Ascending aorta (tissue), 2 donors: ENCODE results near the gene MLANA. TPM values are rescaled to one million over a fixed set of nuclear protein-coding genes. Genes with fewer than 3 reads are reported as not detected.

ENCODE experiments used
- DNase-seq, 2 donors: peaks; one replicate each; pipeline ENCODE4 v3.0.0-alpha.2; 2019; ENCODE audit warnings: low spot score in 2 of 2
- H3K27ac ChIP-seq, 2 donors: fragments of 200-600 bp; sonication (generic); one replicate each; pipeline ENCODE4 v1.5.1; 2016 to 2017; ENCODE audit warnings: mild to moderate bottlenecking in 1 of 2
- H3K27me3 ChIP-seq: fragments of 200-600 bp; sonication (generic); one replicate; pipeline ENCODE4 v1.5.1; 2017
- H3K36me3 ChIP-seq, 2 donors: fragments of 200-600 bp; sonication (generic); one replicate each; pipeline ENCODE4 v1.5.1; 2016
- H3K4me1 ChIP-seq, 2 donors: fragments of 200-600 bp; sonication (generic); one replicate each; pipeline ENCODE4 v1.5.1; 2016 to 2017; ENCODE audit warnings: mild to moderate bottlenecking in 1 of 2
- H3K4me3 ChIP-seq, 2 donors: fragments of 200-600 bp; sonication (generic); one replicate each; pipeline ENCODE4 v1.5.1; 2016 to 2017; ENCODE audit warnings: mild to moderate bottlenecking in 1 of 2
- H3K9me3 ChIP-seq, 2 donors: fragments of 200-600 bp; sonication (generic); one replicate each; pipeline ENCODE4 v1.5.1; 2016
- intact Hi-C: fragments of 100-400 bp; cut with DNase I; formaldehyde crosslinking; loops from one replicate; pipeline ENCODE4 v1.15.1; 2023
- total RNA-seq: library from RNA; depleted of rRNA; stranded (reverse); fragments of >200 nt; gene quantifications from one replicate; pipeline ENCODE4 v1.1.0, GENCODE V29; 2016
- TF ChIP-seq, protein P1 (sequence below), 3 experiments: fragments of 200-600 bp in 2 of 3; fragments of 450-650 bp in 1 of 3; sonication (generic) in 2 of 3; IDR thresholded peaks; one replicate each; pipeline ENCODE4 v1.5.1; 2016 to 2019; ENCODE audit warnings: antibody characterized with exemption in 3 of 3, mild to moderate bottlenecking in 1 of 3, moderate library complexity in 1 of 3

The MLANA gene
- total RNA-seq, 1 donor from 2014 or later, result not detected

DNA sequence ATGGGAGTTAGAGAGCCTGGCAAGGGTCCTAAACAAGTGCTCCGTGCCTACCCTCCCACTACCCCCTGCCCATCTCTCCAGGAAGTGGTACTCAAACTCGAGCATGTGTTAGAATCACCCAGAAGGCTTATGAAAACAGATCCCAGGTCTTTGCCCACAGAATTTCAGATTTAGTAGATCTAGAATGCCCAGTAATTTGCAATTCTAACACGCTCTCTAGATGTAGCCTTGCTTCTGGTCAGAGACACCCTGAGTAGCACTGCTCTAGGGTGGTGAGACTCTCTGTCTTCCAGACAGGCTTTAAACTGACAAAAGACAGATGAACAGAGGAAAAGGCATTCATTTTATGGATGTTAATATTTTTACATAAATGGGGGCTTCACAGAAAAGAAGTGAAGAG is 37.1 kb upstream of the MLANA start:
- DNase-seq, result no peak
- intact Hi-C loops, result no loop called here
- TF ChIP-seq, protein P1, sequence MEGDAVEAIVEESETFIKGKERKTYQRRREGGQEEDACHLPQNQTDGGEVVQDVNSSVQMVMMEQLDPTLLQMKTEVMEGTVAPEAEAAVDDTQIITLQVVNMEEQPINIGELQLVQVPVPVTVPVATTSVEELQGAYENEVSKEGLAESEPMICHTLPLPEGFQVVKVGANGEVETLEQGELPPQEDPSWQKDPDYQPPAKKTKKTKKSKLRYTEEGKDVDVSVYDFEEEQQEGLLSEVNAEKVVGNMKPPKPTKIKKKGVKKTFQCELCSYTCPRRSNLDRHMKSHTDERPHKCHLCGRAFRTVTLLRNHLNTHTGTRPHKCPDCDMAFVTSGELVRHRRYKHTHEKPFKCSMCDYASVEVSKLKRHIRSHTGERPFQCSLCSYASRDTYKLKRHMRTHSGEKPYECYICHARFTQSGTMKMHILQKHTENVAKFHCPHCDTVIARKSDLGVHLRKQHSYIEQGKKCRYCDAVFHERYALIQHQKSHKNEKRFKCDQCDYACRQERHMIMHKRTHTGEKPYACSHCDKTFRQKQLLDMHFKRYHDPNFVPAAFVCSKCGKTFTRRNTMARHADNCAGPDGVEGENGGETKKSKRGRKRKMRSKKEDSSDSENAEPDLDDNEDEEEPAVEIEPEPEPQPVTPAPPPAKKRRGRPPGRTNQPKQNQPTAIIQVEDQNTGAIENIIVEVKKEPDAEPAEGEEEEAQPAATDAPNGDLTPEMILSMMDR (IDR thresholded peaks at IDR 0.05), result no peak
- no peaks in the 10 kb centered on the region for H3K36me3 ChIP-seq
- no peaks in the 10 kb centered on the region for H3K9me3 ChIP-seq
- H3K27me3 ChIP-seq, result no peaks in the 10 kb centered on the region
- no peak overlapping the region for H3K4me3 ChIP-seq
- H3K4me1 ChIP-seq, result no peaks in the 10 kb centered on the region
- no peak overlapping the region for H3K27ac ChIP-seq

DNA sequence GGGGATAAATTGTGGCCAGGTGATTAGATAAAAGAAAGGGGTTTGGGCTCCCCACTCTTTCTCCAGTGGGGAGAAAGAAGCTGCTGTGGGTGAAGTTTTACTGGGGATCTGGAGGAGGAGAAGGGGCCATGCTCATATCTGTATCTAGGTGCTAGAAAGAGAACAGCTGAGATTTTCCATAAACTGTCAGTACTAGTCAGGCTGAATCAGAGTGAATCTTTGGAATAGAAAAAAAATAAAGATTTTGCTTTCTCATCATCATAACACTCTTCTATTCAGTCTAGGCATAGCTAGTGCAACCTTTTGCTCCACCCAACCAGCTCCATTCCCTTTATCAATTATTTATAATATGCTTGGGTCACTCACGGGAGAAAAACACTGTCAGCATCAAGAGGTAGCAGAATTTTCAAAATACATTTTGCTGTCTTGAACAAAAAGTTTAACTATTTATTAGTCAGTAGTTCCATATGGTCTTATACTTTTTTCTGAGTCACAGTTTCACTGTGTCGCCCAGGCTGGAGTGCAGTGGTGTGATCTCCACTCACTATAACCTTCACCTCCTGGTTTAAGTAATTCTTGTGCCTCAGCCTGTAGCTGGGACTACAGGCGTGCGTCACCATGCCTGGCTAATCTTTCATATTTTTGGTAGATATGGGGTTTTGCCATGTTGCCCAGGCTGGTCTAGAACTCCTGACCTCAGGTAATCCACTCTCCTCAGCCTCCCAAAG is 36.5 kb upstream of the MLANA start:
- Histone ChIP-seq H3K36me3 (no peaks in the 10 kb centered on the region), H3K27ac (no peak overlapping the region), H3K27me3 (no peaks in the 10 kb centered on the region), H3K9me3 (no peaks in the 10 kb centered on the region), H3K4me3 (no peak overlapping the region), H3K4me1 (no peaks in the 10 kb centered on the region)
- intact Hi-C loops, result no loop called here
- no peak for DNase-seq
- TF ChIP-seq, protein P1 (IDR thresholded peaks at IDR 0.05), result no peak

DNA sequence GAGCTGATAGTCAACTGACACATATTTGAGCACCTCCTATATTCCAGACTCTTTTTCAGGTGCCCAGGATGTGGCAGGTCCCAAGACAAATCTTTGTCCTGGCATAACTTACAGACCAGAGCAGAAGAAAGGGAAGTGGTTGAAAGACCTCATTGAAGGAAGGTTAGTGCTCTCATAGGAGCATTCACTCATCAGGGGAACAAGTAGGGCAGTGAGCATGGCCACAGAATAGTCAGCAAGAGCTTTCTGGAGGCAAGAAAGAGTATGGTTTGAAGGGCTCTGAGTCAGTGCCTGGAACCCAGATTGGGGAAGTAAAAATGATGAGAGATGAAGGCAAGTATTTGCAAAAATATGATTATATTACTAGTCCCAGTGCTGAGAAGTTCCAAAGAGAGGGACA is 32.8 kb upstream of the MLANA start:
- no peaks in the 10 kb centered on the region for H3K9me3 ChIP-seq
- no peak for DNase-seq
- no peak overlapping the region for H3K4me3 ChIP-seq
- intact Hi-C loops, result no loop called here
- no peaks in the 10 kb centered on the region for H3K36me3 ChIP-seq
- no peak overlapping the region for H3K27ac ChIP-seq
- no peaks in the 10 kb centered on the region for H3K4me1 ChIP-seq
- TF ChIP-seq, protein P1 (IDR thresholded peaks at IDR 0.05), result no peak
- H3K27me3 ChIP-seq, result no peaks in the 10 kb centered on the region

DNA sequence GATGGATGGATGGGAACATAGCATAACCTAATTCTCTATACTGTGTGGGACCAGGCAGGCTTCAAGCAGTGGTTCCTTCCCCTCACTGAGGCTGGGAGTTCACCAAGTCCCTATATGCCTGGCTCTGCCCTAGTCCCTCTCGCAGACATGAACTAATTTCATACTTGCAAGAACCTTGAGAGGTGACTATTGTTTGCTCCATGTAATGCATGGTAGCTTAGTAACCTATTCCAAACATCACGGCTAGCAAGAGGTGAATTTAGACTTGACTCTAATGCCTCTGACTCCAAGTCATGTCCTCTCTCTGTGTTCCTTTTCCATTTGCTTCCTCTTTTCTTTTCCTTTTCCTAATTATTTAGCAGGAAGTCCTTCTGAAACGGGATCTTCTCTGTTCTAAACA is 31.9 kb upstream of the MLANA start:
- Histone ChIP-seq H3K27ac (no peak overlapping the region), H3K27me3 (no peaks in the 10 kb centered on the region), H3K4me1 (no peaks in the 10 kb centered on the region), H3K36me3 (no peaks in the 10 kb centered on the region), H3K9me3 (no peaks in the 10 kb centered on the region), H3K4me3 (no peak overlapping the region)
- intact Hi-C loops, result no loop called here
- TF ChIP-seq, protein P1 (IDR thresholded peaks at IDR 0.05), result no peak
- no peak for DNase-seq

DNA sequence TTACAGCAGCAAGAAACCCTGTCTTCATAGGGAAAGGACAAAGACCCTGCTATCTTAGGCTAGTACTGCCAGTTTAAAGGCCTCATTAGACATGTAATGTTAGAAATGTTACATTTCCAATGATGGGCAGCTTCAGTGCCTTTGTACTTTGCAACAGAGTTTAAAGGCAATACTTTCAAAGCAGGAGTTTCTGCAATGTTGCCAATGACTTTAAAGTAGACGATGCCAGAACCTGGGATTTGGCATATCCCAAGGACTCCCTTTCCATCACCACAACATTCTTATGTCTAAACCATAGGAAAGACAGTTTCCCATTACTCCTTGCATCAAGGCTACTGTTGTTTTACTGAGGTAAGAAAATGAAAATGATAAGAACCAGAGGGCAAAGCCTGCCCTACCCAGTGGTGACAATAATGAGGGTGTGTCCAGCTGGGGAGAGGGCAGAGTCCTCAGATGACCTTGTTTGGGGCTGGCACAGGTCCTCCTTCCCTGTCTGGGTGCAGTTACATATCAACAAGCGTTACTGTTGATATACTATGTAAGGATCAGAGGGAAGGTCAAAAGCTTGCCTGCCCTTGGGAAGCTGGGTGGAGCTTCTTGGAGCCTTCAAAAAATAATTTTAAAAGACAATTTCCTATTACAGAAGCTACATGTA is 27.5 kb upstream of the MLANA start:
- Histone ChIP-seq H3K36me3 (no peaks in the 10 kb centered on the region), H3K9me3 (no peaks in the 10 kb centered on the region), H3K27me3 (no peaks in the 10 kb centered on the region), H3K4me1 (no peaks in the 10 kb centered on the region), H3K4me3 (no peak overlapping the region), H3K27ac (no peak overlapping the region)
- intact Hi-C loops, result no loop called here
- TF ChIP-seq, protein P1 (IDR thresholded peaks at IDR 0.05), result no peak
- DNase-seq, result no peak
